ENCODE results near the gene SLK. TPM values are rescaled to one million over a fixed set of nuclear protein-coding genes. Genes with fewer than 3 reads are reported as not detected.

Gene SLK
- total RNA-seq, 4 donors from 2014 or later, result 57.7 to 76.9 (median 64.5) TPM

- no peak for TF ChIP-seq CTCF (IDR thresholded peaks at IDR 0.05)
- TF ChIP-seq POLR2A (IDR thresholded peaks at IDR 0.05), result no peak
Measured at GRCh38 chr10:103921248-103921647, 45.7 kb upstream of the SLK start.

DNA sequence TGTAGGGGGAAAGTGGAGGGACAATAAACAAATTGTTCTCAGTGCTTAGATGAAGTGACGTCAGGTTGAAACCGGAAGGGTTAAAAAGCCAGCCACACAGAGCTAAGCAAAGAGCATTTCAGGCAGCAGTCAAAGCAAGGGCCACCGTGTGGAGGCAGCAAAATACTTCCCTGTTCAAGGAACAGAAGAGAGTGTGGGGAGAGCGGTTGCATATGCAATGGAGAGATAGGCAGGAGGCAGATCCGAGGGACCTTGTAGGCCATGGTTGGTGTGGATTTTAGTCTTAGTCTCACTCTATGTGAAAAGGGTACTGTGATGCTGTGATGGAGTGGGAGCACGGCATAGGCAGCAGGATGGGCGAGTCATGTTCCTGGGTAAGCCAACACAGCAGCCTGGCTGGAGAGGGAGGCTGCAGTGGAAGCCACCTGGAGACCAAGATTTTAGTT lies 45.2 kb upstream of the SLK start:
- no peak overlapping the region for H3K27ac ChIP-seq
- peaks cover 6 to 13% of the 10 kb centered on the region in 2 donors for H3K4me1 ChIP-seq
- no peaks in the 10 kb centered on the region for H3K36me3 ChIP-seq
- TF ChIP-seq POLR2A (IDR thresholded peaks at IDR 0.05) (no peak), CTCF (IDR thresholded peaks at IDR 0.05) (no peak)
- H3K27me3 ChIP-seq, result no peaks in the 10 kb centered on the region
- no peak for DNase-seq
- no peak overlapping the region for H3K4me3 ChIP-seq (replicated peaks in 1 of 3)
- WGBS, 2 donors, result 50 to 60% methylated on average over 7 of the region's 7 CpGs
- no peaks in the 10 kb centered on the region for H3K9me3 ChIP-seq
- intact Hi-C loops (cut with DNase I), result no loop called here

More at GRCh38 chr10:103921248-103921647, 45.7 kb upstream of the SLK start:
- H3K27me3 ChIP-seq, result no peaks in the 10 kb centered on the region
- intact Hi-C loops (cut with DNase I), result no loop called here
- H3K4me3 ChIP-seq (replicated peaks in 1 of 3), result no peak overlapping the region
- no peak for DNase-seq
- 44 to 65% methylated on average over 1 of the region's 1 CpG for WGBS, 2 donors
- H3K27ac ChIP-seq, result no peak overlapping the region
- H3K4me1 ChIP-seq, result peaks cover 11 to 16% of the 10 kb centered on the region in 2 donors
- H3K9me3 ChIP-seq, result no peaks in the 10 kb centered on the region
- no peaks in the 10 kb centered on the region for H3K36me3 ChIP-seq

- TF ChIP-seq CTCF (IDR thresholded peaks at IDR 0.05), result no peak
- Histone ChIP-seq H3K4me3 (replicated peaks in 1 of 3) (no peak overlapping the region), H3K9me3 (no peaks in the 10 kb centered on the region), H3K27ac (no peak overlapping the region), H3K4me1 (peaks cover 0 to 6% of the 10 kb centered on the region in 2 donors), H3K27me3 (no peaks in the 10 kb centered on the region), H3K36me3 (no peaks in the 10 kb centered on the region)
- WGBS, 2 donors, result 95 to 96% methylated on average over 2 of the region's 2 CpGs
- intact Hi-C loops (cut with DNase I), result no loop called here
- DNase-seq, result no peak
Measured at GRCh38 chr10:103922659-103923058, 44.3 kb upstream of the SLK start.

GRCh38 chr10:103923502-103923901 lies 43.4 kb upstream of the SLK start:
- WGBS, 2 donors, result 78 to 84% methylated on average over 2 to 3 of the region's 3 CpGs
- intact Hi-C loops (cut with DNase I), result no loop called here
- Histone ChIP-seq H3K27me3 (no peaks in the 10 kb centered on the region), H3K4me1 (peaks cover 0 to 6% of the 10 kb centered on the region in 2 donors), H3K9me3 (no peaks in the 10 kb centered on the region), H3K36me3 (no peaks in the 10 kb centered on the region), H3K4me3 (replicated peaks in 1 of 3) (no peak overlapping the region), H3K27ac (no peak overlapping the region)
- TF ChIP-seq POLR2A (IDR thresholded peaks at IDR 0.05) (no peak), CTCF (IDR thresholded peaks at IDR 0.05) (no peak)
- no peak for DNase-seq

GRCh38 chr10:103925591-103925990 lies 41.3 kb upstream of the SLK start:
- intact Hi-C loops (cut with DNase I), result no loop called here
- H3K4me3 ChIP-seq (replicated peaks in 1 of 3), result no peak overlapping the region
- no peaks in the 10 kb centered on the region for H3K27me3 ChIP-seq
- no peaks in the 10 kb centered on the region for H3K9me3 ChIP-seq
- DNase-seq, result no peak
- no peaks in the 10 kb centered on the region for H3K36me3 ChIP-seq
- H3K4me1 ChIP-seq, result no peaks in the 10 kb centered on the region
- no peak overlapping the region for H3K27ac ChIP-seq
- WGBS, 2 donors, result 90 to 100% methylated on average over 1 of the region's 1 CpG
- TF ChIP-seq POLR2A (IDR thresholded peaks at IDR 0.05) (no peak), CTCF (IDR thresholded peaks at IDR 0.05) (no peak)

All from thyroid gland (tissue), 4 donors.